GM18868 (cell line): ENCODE results near the gene ST3GAL2.
"Not testable (repeated sequence)": the region's sequence is repeated elsewhere in the genome, so short reads cannot be mapped to it uniquely, and the experiment has no call there.

Source experiments
- ATAC-seq: cut with Tn5 transposase; IDR thresholded peaks from one replicate; pipeline ENCODE4 v1.9.1; 2021; ENCODE audit warnings: mild to moderate bottlenecking, moderate library complexity; ENCODE audit not compliant: unreplicated experiment

ST3GAL2 gene

GRCh38 chr16:70467608-70468007 is 28.7 kb upstream of the ST3GAL2 start:
- no peak for ATAC-seq

DNA sequence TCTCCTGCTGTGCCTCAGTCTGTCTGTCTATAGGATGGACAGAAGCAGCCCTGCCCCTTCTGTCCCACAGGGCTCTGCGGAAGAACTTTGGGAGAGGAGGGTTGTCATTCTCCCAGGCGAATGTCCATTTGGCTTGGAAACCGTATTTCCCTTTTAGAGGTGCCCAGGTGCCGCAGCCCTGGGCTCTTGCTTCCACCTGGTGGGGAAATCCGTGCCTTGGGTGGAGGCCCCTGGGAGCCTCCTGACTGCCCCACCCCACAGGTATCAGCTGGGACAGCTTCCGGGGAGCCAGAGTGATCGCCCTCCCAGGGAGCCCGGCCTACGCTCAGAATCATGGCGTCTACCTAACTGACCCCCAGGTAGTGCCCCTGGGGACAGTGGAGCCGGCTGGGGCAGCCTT is 28.2 kb upstream of the ST3GAL2 start:
- no peak for ATAC-seq

DNA sequence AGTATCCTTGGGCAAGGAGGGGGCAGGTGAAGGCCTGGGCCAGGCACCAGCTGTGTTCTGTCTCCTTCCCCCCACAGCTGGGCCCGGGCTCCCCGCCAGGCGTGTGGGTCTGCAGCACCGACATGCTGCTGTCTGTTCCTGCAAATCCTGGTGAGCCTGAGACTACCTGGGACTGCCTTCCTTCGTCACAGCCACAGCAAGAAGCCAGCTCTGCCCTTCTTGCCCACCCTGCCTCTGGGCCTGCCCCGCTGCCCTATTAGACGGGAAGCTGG is 27.8 kb upstream of the ST3GAL2 start:
- ATAC-seq, result no peak

- no peak for ATAC-seq
Measured at GRCh38 chr16:70465999-70466804, 27.3 kb upstream of the ST3GAL2 start.

DNA sequence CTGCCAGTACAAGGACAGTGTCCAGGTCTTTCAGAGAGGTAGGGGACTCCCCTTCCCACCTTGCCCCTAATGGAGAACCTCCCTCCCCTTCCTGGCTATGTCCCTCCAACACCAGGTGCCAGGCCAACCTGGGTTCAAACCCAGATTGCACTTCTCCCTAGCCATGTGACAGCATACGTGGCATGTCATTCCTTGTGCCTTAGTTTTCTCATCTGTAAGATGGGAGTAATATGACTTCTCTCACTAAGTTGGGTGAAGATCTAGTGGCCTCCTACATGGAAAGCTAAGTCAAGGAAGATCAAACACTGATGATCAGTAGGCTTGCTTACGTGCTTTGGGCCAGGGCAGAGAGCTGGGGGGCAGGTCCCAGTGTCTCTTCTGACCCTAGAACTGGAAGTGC is 24.3 kb upstream of the ST3GAL2 start:
- no peak for ATAC-seq

GRCh38 chr16:70460737-70461261 is 21.9 kb upstream of the ST3GAL2 start:
- no peak for ATAC-seq

- no peak for ATAC-seq
Measured at GRCh38 chr16:70457446-70458166, 18.7 kb upstream of the ST3GAL2 start.

DNA sequence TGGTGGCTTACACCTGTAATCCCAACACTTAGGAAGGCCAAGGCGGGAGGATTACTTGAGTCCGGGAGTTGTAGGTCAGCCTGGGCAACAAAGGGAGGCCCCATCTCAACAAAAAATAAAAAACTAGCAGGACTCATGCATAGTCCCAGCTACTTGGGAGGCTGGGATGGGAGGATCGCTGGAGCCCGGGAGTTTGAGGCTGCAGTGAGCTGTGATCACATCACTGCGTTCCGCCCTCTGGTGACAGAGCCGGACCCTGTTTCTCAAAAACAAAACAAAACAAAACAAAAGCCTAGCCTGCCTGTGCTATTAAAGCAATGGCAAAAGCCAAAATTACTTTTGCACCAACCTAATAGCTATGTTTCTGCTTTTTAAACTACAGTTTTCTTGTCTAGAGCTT is 17.0 kb upstream of the ST3GAL2 start:
- no peak for ATAC-seq

DNA sequence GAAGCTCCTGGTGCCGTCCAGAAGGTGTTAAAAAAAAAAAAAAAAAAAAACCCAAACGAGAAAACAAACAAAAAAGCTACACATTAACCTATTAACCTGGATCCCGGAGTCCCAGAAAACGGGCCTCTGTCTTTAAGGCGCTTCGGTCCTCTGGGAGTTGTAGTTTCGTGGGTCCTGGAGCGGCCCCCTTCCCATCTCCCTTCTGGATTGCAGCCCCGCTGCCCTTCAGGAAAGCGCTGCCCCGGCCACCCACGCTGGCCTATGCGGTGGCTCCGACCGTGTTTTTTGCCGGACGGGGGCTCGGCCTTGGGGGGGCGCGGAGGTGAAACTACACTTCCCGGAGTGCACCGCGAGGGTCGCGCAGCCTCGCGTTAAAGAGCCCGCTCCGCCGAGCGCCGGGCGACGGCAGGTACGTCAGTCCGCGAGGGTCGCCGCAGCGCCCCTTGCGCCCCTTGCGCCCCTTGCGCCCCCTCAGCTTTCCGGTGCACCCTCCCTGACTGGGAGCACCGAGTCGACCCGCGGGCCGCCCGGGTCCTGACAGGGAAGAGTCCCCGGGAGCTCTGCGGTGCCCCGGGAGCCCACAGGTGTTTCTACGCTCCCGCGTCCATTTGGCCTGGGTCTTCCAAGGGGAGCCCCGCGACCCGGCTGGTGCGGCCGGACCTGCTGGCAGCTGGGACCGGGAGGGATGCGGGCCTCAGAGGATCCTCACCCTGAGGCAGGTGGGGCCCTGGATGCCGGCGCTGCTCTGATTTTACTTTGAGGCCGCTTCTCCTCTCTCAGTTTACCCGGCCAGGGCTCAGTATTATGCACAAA is 15.5 kb upstream of the ST3GAL2 start, which contains the start of gene FCSK:
TSS of gene FCSK (plus strand) at position 374 of the 813 bp plus-strand sequence. CDS start 8,596 bp downstream, outside the sequence.
- peak; percentile 88 for ATAC-seq

DNA sequence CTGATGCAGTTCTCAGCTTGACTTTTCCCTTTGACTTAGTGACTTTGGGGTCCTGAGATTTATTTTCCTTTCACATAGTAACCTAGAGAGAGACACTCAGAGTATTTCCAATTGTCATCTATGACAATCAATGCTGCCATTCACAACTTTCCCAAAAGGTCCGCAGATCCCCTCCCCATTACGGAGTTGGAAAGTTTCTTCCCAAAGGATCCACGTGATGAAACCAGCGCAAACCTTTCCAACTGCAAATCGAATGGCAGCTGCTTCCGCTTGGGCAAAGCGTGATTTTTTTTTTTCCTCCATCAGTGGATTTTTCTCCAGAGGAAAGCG is 15.0 kb upstream of the ST3GAL2 start:
- no peak for ATAC-seq

- ATAC-seq, result no peak
Measured at GRCh38 chr16:70453117-70453891, 14.4 kb upstream of the ST3GAL2 start.

- ATAC-seq, result not testable (repeated sequence)
Measured at GRCh38 chr16:70451004-70451340, 12.1 kb upstream of the ST3GAL2 start.

DNA sequence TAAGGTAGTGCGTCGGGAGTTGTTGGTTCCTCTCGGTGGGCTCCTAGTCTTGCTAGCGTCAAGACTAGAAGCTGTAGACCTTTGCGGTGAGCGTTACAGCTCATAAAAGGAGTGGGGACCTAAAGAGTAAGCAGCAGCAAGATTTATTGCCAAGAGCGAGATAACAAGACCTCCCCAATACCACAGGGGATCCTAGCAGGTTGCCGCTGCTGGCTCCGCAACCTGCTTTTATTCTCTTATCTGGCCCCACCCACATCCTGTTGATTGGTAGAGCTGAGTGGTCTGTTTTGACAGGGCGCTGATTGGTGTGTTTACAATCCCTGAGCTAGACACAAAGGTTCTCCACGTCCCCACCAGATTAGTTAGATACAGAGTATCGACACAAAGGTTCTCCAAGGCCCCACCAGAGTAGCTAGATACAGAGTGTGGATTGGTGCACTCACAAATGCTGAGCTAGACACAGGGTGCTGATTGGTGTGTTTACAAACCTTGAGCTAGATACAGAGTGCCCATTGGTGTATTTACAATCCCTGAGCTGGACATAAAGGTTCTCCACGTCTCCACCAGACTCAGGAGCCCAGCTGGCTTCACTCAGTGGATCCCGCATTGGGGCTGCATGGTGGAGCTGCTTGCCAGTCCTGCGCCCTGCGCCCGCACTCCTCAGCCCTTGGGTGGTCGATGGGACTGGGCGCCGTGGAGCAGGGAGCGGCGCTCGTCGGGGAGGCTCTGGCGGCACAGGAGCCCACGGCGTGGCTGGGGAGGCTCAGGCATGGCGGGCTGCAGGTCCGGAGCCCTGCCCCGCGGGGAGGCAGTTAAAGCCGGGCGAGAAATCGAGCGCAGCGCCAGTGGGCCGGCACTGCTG is 11.5 kb upstream of the ST3GAL2 start:
- not testable (repeated sequence) for ATAC-seq

DNA sequence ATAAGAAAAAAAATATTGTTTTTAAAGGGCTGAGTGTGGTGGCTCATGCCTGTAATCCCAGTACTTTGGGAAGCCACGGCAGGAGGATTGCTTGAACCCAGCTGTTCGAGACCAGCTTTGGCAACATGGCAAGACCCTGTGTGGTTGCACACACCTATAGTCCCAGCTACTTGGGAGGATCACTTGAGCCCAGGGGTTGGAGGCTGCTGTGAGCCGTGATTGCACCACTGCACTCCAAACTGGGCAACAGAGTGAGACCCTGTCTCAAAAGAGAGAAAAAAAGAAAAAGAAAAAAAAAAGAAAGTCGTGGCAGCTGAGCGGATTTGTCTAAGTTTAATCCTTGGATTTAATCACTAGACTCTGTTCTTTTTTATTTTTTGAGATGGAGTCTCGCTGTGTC is 9.2 kb upstream of the ST3GAL2 start:
- ATAC-seq, result no peak

- no peak for ATAC-seq
Measured at GRCh38 chr16:70444249-70445063, 5.6 kb upstream of the ST3GAL2 start.

- no peak for ATAC-seq
Measured at GRCh38 chr16:70442344-70442743, 3.4 kb upstream of the ST3GAL2 start.

GRCh38 chr16:70441406-70441990 is 2.6 kb upstream of the ST3GAL2 start:
- no peak for ATAC-seq

GRCh38 chr16:70440009-70440692 is 1.3 kb upstream of the ST3GAL2 start:
- ATAC-seq, result no peak
